Progenitor cell of endocrine pancreas (in vitro differentiated cells): ENCODE data around the gene ZNF408. TPM values are rescaled to one million over a fixed set of nuclear protein-coding genes. Genes with fewer than 3 reads are reported as not detected.

Experiments
- DNase-seq: peaks from one replicate; pipeline ENCODE4 v3.0.0; 2021; ENCODE audit warnings: low spot score; ENCODE audit not compliant: unreplicated experiment
- H3K27ac Mint-ChIP-seq: 2 replicates; pipeline ENCODE4 v1.8.0; 2021; ENCODE audit warnings: mild to moderate bottlenecking, moderate library complexity, mixed read lengths
- H3K27me3 Mint-ChIP-seq: 2 replicates; pipeline ENCODE4 v1.8.0; 2021; ENCODE audit warnings: mixed read lengths
- H3K36me3 Mint-ChIP-seq: 2 replicates; pipeline ENCODE4 v1.8.0; 2022; ENCODE audit warnings: mixed read lengths; ENCODE audit not compliant: insufficient read depth
- H3K4me1 Mint-ChIP-seq: 2 replicates; pipeline ENCODE4 v1.8.0; 2021; ENCODE audit warnings: low read depth, mixed read lengths
- H3K4me3 Mint-ChIP-seq: 2 replicates; pipeline ENCODE4 v1.8.0; 2021; ENCODE audit warnings: low read depth, mild to moderate bottlenecking, moderate library complexity, mixed read lengths
- H3K9me3 Mint-ChIP-seq: 2 replicates; pipeline ENCODE4 v1.8.0; 2021; ENCODE audit warnings: low read depth, mixed read lengths
- CTCF ChIP-seq: fragments of 200-600 bp; sonication (generic); IDR thresholded peaks from one replicate; pipeline ENCODE4 v1.5.0; 2021; ENCODE audit warnings: antibody characterized with exemption, mild to moderate bottlenecking; ENCODE audit not compliant: unreplicated experiment
- total RNA-seq: library from RNA; stranded (reverse); gene quantifications from 2 replicates; pipeline ENCODE4 v1.2.1, GENCODE V29; 2021

ZNF408 gene
- total RNA-seq, 1 donor from 2014 or later, result 11.6 TPM

- Mint-ChIP-seq H3K4me3 (no peak overlapping the region), H3K27me3 (no peaks in the 10 kb centered on the region), H3K9me3 (no peaks in the 10 kb centered on the region)
Observed at GRCh38 chr11:46737699-46738098, 36.9 kb downstream of the ZNF408 start.

GRCh38 chr11:46738887-46739286 lies 38.1 kb downstream of the ZNF408 start:
- Mint-ChIP-seq H3K27me3 (no peaks in the 10 kb centered on the region), H3K36me3 (peaks cover 30% of the 10 kb centered on the region), H3K9me3 (no peaks in the 10 kb centered on the region), H3K4me3 (no peak overlapping the region), H3K4me1 (no peaks in the 10 kb centered on the region), H3K27ac (no peak overlapping the region)
- DNase-seq, result no peak
- no peak for TF ChIP-seq CTCF

More at GRCh38 chr11:46737699-46738098, 36.9 kb downstream of the ZNF408 start:
- peak overlapping the region; percentile 79 for H3K27ac Mint-ChIP-seq
- no peak for DNase-seq
- H3K4me1 Mint-ChIP-seq, result no peaks in the 10 kb centered on the region
- peaks cover 25% of the 10 kb centered on the region for H3K36me3 Mint-ChIP-seq
- TF ChIP-seq CTCF, result no peak

- Mint-ChIP-seq H3K27ac (no peak overlapping the region), H3K4me3 (no peak overlapping the region), H3K36me3 (peaks cover 34% of the 10 kb centered on the region), H3K9me3 (no peaks in the 10 kb centered on the region), H3K27me3 (no peaks in the 10 kb centered on the region), H3K4me1 (no peaks in the 10 kb centered on the region)
- no peak for TF ChIP-seq CTCF
- DNase-seq, result no peak
Observed at GRCh38 chr11:46741600-46742484, 41.0 kb downstream of the ZNF408 start.

GRCh38 chr11:46743043-46743442 lies 42.2 kb downstream of the ZNF408 start:
- no peak for DNase-seq
- H3K27me3 Mint-ChIP-seq, result no peaks in the 10 kb centered on the region
- H3K4me1 Mint-ChIP-seq, result no peaks in the 10 kb centered on the region
- peaks cover 34% of the 10 kb centered on the region for H3K36me3 Mint-ChIP-seq
- TF ChIP-seq CTCF, result no peak
- H3K27ac Mint-ChIP-seq, result peak overlapping the region; percentile 47
- H3K9me3 Mint-ChIP-seq, result no peaks in the 10 kb centered on the region
- H3K4me3 Mint-ChIP-seq, result no peak overlapping the region

GRCh38 chr11:46743693-46744339 lies 43.0 kb downstream of the ZNF408 start:
- H3K36me3 Mint-ChIP-seq, result peaks cover 34% of the 10 kb centered on the region
- no peaks in the 10 kb centered on the region for H3K4me1 Mint-ChIP-seq
- no peak for TF ChIP-seq CTCF
- H3K9me3 Mint-ChIP-seq, result no peaks in the 10 kb centered on the region
- no peak overlapping the region for H3K4me3 Mint-ChIP-seq
- H3K27me3 Mint-ChIP-seq, result no peaks in the 10 kb centered on the region
- H3K27ac Mint-ChIP-seq, result no peak overlapping the region
- no peak for DNase-seq
